Renal cortical epithelial cell (primary cell): ENCODE measurements around the gene PTTG1IP. TPM values are rescaled to one million over a fixed set of nuclear protein-coding genes. Genes with fewer than 3 reads are reported as not detected.

Source experiments
- DNase-seq: peaks from one replicate; pipeline ENCODE4 v3.0.0-alpha.2; 2011; ENCODE audit warnings: low read depth
- total RNA-seq: library from RNA; depleted of rRNA; stranded (reverse); fragments of >200 nt; gene quantifications from 2 replicates; pipeline ENCODE4 v1.2.3, GENCODE V29; 2014

Gene PTTG1IP
- total RNA-seq, 1 donor from 2014 or later = 707 TPM

DNA sequence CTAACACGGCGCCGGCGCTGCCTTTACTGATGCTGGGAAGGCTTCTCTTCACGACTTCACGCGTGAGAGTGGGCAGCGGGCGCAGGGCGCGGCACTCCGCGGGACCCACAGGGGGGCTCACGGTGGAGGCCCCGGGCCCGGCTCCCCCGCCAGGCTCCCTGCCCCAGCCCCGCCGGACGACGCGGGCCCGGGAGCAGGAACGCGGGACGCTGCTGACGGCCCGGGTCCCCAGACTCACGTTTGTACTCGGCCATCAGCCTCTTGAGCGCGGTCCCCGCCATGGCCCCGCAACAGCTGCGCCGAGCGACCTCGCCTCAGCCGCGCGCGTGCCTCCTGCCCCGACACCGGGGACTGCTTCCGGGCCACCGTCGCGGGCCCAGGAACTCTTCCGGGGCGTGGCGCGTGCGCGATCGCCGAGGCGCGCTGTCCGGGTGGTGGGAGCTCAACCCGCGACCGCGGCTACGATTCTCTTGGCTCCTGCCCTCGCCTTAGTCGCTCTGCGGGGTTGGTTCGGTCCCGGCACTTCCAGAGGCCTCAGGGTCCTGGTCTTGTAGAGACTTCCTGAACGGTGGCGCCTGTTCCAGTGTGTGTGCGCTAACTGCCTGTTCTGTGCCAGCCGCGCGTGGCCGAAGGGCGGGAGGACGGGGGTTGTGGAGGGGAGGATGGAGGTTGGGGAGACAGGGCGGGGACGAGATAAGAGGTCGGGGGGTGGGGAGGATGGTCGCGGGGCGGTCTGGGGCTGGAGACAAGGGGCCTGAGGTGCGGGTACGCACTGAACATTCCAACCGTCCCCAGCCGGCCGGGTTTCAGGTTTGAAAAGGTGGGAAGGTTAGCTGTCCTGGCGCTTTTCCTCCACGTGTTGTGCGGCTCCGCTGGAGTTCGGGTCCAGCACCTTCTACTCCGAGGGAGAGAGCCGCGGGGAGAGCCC is 71.8 kb downstream of the PTTG1IP start, which contains the start of gene UBE2G2:
UBE2G2 (minus strand) TSS at position 353 of the 928 bp plus-strand sequence; CDS start at position 281, 72 bp downstream.
- DNase-seq = peak; percentile 20

DNA sequence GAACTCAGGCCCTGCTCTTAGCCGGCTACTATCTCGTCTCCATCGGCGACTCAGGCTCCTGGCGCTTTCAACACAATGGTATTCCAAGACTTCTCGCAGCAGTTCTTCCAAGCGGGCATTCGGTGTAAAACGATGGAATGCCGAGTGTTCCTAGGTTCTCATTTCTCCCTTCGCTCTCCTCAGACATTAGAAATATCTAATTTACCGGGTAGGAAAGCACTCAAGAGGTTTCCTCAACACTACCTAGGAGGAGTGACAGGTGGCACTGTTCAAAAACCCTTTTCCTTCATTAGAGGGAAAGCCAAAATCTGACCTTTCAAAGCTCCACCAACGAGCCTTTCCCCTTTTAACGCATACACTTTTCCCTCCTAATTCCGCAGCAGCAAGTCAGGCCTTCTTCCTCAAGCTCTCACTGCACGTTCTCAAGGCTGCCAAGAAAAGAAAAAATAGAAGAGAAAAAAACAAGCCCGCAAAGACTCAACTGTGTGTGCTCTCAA is 72.5 kb downstream of the PTTG1IP start:
- peak; percentile 54 for DNase-seq

DNA sequence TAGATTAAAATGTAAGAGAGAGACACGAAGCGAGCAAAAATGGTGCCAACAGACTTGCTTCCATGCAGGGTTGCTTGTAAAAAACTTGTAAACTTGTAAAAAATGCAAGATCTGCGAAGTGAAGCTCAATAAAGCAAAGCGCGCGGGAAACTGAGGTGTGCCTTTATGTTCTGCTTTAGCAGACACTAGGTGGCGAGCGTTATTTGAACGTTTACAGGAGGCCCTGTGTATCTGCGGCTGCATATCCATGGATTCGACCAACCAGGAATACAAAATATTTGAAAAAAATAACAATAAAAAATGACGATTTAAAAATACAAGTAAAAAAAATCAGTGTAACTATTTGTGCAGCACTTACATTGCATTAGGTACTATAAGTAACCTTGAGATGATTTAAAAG is 73.4 kb downstream of the PTTG1IP start:
- DNase-seq = peak; percentile 46

DNA sequence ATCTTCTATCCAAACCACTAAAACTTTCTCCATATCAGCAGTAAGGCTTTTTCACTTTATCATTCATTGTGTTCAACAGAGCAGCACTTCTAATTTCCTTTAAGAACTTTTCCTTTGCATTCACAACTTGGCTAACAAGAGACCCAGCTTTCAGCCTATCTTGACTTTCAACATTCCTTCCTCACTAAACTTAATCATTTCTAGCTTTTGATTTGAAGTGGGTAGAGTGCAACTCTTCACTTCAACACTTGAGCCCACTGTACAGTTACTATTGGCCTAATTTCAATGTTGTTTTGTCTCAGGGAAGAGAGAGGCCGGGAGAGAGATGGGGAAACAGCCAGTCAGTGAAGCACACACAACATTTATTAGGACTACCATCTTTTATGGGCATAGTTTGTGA is 73.8 kb downstream of the PTTG1IP start:
- no peak for DNase-seq

Other genes with a start within 250 kb of the PTTG1IP start
- not detected in 2 replicates for gene KRTAP10-9, start 246.6 kb downstream of the PTTG1IP start, total RNA-seq
- gene KRTAP10-10, start 236.3 kb downstream of the PTTG1IP start, total RNA-seq = not detected in 2 replicates
- gene KRTAP10-11, start 227.3 kb downstream of the PTTG1IP start, total RNA-seq = not detected in 2 replicates
- not detected in 2 replicates for gene KRTAP12-4, start 219.0 kb downstream of the PTTG1IP start, total RNA-seq
- gene KRTAP12-3, start 215.8 kb downstream of the PTTG1IP start, total RNA-seq = not detected in 2 replicates
- not detected in 2 replicates for gene KRTAP12-2, start 206.8 kb downstream of the PTTG1IP start, total RNA-seq
- not detected in 2 replicates for gene KRTAP12-1, start 191.5 kb downstream of the PTTG1IP start, total RNA-seq
- gene KRTAP10-12, start 176.5 kb downstream of the PTTG1IP start, total RNA-seq = not detected in 2 replicates
- gene TSPEAR, start 162.1 kb downstream of the PTTG1IP start, total RNA-seq = not detected in 2 replicates
- 45.3 and 87.8 TPM in 2 replicates for gene UBE2G2, start 71.9 kb downstream of the PTTG1IP start, total RNA-seq
- gene SUMO3, start 55.6 kb downstream of the PTTG1IP start, total RNA-seq = 72.8 and 74.5 TPM in 2 replicates
- 6.1 and 8.8 TPM in 2 replicates for gene ITGB2, start 47.2 kb upstream of the PTTG1IP start, total RNA-seq
- 23.0 and 24.1 TPM in 2 replicates for gene SLX9, start 66.3 kb upstream of the PTTG1IP start, total RNA-seq
- gene ADARB1, start 200.9 kb upstream of the PTTG1IP start, total RNA-seq = 2.4 and 9.7 TPM in 2 replicates